Tibial nerve (tissue), 4 donors: Measurements from ENCODE around the gene CCBE1.

Experiments
- EP300 ChIP-seq, 2 donors: sonication (generic); formaldehyde crosslinking; IDR thresholded peaks; one replicate each; pipeline ENCODE4 v1.6.1; 2017; ENCODE audit warnings: antibody characterized with exemption in 2 of 2, mild to moderate bottlenecking in 1 of 2
- TF ChIP-seq, protein P1 (sequence below), 5 experiments: fragments of 200-600 bp in 3 of 5; fragments of 450-650 bp in 2 of 5; sonication (generic) in 3 of 5; IDR thresholded peaks; one replicate each; pipeline ENCODE4 v1.5.1; 2016 to 2019; ENCODE audit warnings: antibody characterized with exemption in 5 of 5, mild to moderate bottlenecking in 3 of 5, moderate library complexity in 2 of 5

- TF ChIP-seq EP300 (IDR thresholded peaks at IDR 0.05), result no peak
- TF ChIP-seq, protein P1, sequence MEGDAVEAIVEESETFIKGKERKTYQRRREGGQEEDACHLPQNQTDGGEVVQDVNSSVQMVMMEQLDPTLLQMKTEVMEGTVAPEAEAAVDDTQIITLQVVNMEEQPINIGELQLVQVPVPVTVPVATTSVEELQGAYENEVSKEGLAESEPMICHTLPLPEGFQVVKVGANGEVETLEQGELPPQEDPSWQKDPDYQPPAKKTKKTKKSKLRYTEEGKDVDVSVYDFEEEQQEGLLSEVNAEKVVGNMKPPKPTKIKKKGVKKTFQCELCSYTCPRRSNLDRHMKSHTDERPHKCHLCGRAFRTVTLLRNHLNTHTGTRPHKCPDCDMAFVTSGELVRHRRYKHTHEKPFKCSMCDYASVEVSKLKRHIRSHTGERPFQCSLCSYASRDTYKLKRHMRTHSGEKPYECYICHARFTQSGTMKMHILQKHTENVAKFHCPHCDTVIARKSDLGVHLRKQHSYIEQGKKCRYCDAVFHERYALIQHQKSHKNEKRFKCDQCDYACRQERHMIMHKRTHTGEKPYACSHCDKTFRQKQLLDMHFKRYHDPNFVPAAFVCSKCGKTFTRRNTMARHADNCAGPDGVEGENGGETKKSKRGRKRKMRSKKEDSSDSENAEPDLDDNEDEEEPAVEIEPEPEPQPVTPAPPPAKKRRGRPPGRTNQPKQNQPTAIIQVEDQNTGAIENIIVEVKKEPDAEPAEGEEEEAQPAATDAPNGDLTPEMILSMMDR (IDR thresholded peaks at IDR 0.05), result no peak
Measured at GRCh38 chr18:59554796-59555335, 142.4 kb downstream of the CCBE1 start.
